Panc1 (cell line): Measurements from ENCODE around the gene CNTNAP1. TPM values are rescaled to one million over a fixed set of nuclear protein-coding genes. Genes with fewer than 3 reads are reported as not detected.
A peak's percentile ranks its signal among the peaks of the same experiment; 100 is the strongest.

Source experiments
- ATAC-seq: fragments of 200-7000 bp; cut with Tn5 transposase; 2 replicates; pipeline ENCODE4 v1.9.1; 2020; ENCODE audit warnings: mild to moderate bottlenecking, moderate library complexity
- BruUV-seq: library from RNA; stranded (reverse); fragments of 400-500 nt; replicated peaks from 2 replicates; lab custom pipeline; 2021; lab: Mats Ljungman, UMichigan
- CTCF ChIA-PET: fragments of 300-600 bp; sonication (Branson Sonifier 250); formaldehyde crosslinking; loops from one replicate; lab custom pipeline; 2022; ENCODE audit warnings: antibody characterized with exemption; lab: Charles Lee
- POLR2A ChIA-PET: fragments of 300-600 bp; sonication (Branson Sonifier 250); formaldehyde crosslinking; loops from one replicate; lab custom pipeline; 2022; ENCODE audit warnings: antibody characterized with exemption; lab: Charles Lee
- DNase-seq: peaks from one replicate; pipeline ENCODE4 v3.0.0-alpha.2; 2010; ENCODE audit warnings: low read depth, low spot score
- H3K27ac ChIP-seq: 2 replicates; pipeline ENCODE4 v1.5.1; 2011; ENCODE audit warnings: mild to moderate bottlenecking, low read length, inconsistent platforms
- H3K27me3 ChIP-seq: fragments of 200-500 bp; sonication (Bioruptor generic); 2 replicates; pipeline ENCODE4 v1.6.0; 2014; ENCODE audit warnings: low read length, inconsistent platforms; ENCODE audit not compliant: control insufficient read depth, insufficient read depth
- H3K36me3 ChIP-seq: fragments of 200-500 bp; sonication (Bioruptor generic); 2 replicates; pipeline ENCODE4 v1.5.1; 2014; ENCODE audit warnings: inconsistent platforms, mild to moderate bottlenecking, low read length, moderate library complexity; ENCODE audit not compliant: control insufficient read depth, insufficient read depth
- H3K4me1 ChIP-seq: 2 replicates; pipeline ENCODE4 v1.5.1; 2011; ENCODE audit warnings: inconsistent platforms, mild to moderate bottlenecking, low read length, moderate library complexity; ENCODE audit not compliant: control insufficient read depth, insufficient read depth
- H3K4me3 ChIP-seq, 2 experiments: 2 replicates each; pipeline ENCODE4 v1.5.1; 2011 to 2012; ENCODE audit warnings: low read depth in 2 of 2, low read length in 2 of 2, mild to moderate bottlenecking in 2 of 2, inconsistent platforms in 1 of 2, moderate library complexity in 1 of 2
- H3K9me3 ChIP-seq: fragments of 200-500 bp; sonication (Bioruptor generic); 2 replicates; pipeline ENCODE4 v1.5.1; 2014; ENCODE audit warnings: low read depth, mild to moderate bottlenecking, inconsistent platforms, low read length, moderate library complexity; ENCODE audit not compliant: control insufficient read depth, insufficient read depth
- CTCF ChIP-seq: fragments of 450-650 bp; IDR thresholded peaks from 2 replicates; pipeline ENCODE4 v1.5.1; 2017; ENCODE audit warnings: mild to moderate bottlenecking
- POLR2AphosphoS5 ChIP-seq: IDR thresholded peaks from 2 replicates; pipeline ENCODE4 v1.6.1; 2012; ENCODE audit warnings: mild to moderate bottlenecking, low read depth, low read length, moderate library complexity
- REST ChIP-seq, 2 experiments: IDR thresholded peaks; 2 replicates each; pipeline ENCODE4 v1.6.1; 2011 to 2012; ENCODE audit warnings: low read depth in 2 of 2, control low read depth in 1 of 2, low read length in 1 of 2, mild to moderate bottlenecking in 1 of 2, moderate library complexity in 1 of 2; ENCODE audit not compliant: insufficient read depth in 1 of 2
- SIN3A ChIP-seq: IDR thresholded peaks from 2 replicates; pipeline ENCODE4 v1.6.1; 2012; ENCODE audit warnings: low read depth, mild to moderate bottlenecking, low read length, moderate library complexity, borderline replicate concordance; ENCODE audit not compliant: insufficient read depth
- TCF7L2 ChIP-seq: IDR thresholded peaks from 2 replicates; pipeline ENCODE4 v1.6.1; 2011; ENCODE audit warnings: mild to moderate bottlenecking, low read depth, low read length, inconsistent platforms
- in situ Hi-C: cut with HindIII; loops from 2 replicates; pipeline ENCODE4 v1.10.0; 2016; ENCODE audit warnings: low sequenced_read_pairs, low pct_unique_long_range_greater_than_20kb
- intact Hi-C: fragments of 100-400 bp; cut with micrococcal nuclease; formaldehyde crosslinking; loops from one replicate; pipeline ENCODE4 v1.10.0; 2022; ENCODE audit not compliant: unreplicated experiment
- total RNA-seq: library from RNA; stranded (reverse); gene quantifications from one replicate; pipeline ENCODE4 v1.2.1, GENCODE V29; 2021; ENCODE audit not compliant: unreplicated experiment

CNTNAP1 gene
- total RNA-seq, 1 experiment from 2014 or later: 20.4 TPM

- BruUV-seq: no TSS peak
- no peak for ATAC-seq
- H3K27ac ChIP-seq: no peak overlapping the region
- no peak for DNase-seq
- TF ChIP-seq TCF7L2 (no peak), SIN3A (no peak), CTCF (no peak), REST (IDR thresholded peaks at IDR 0.05; ENCODE audit: insufficient read depth in 1 of 2, low read depth in 2 of 2, low read length in 1 of 2) (no peak), POLR2AphosphoS5 (no peak)
- intact Hi-C loops (no loop called here), in situ Hi-C loops (no loop called here)
- peaks cover 6% of the 10 kb centered on the region for H3K4me1 ChIP-seq
- no peaks in the 10 kb centered on the region for H3K27me3 ChIP-seq
- H3K9me3 ChIP-seq: no peaks in the 10 kb centered on the region
- H3K4me3 ChIP-seq: no peak overlapping the region
- ChIA-PET CTCF (no interaction called here), POLR2A (no interaction called here)
- H3K36me3 ChIP-seq: no peaks in the 10 kb centered on the region; the same call in 1 of the 2 replicates
These were observed 9.0 kb upstream of the CNTNAP1 start for GRCh38 chr17:42673266-42673884.

- no TSS peak for BruUV-seq
- H3K4me1 ChIP-seq: peaks cover 8% of the 10 kb centered on the region
- H3K4me3 ChIP-seq: peak overlapping the region; percentile 85 to 95
- ChIA-PET POLR2A (no interaction called here), CTCF (interaction anchor here (0.6 kb wide), 1 partner anchor 321 kb away, joined by 3 read pairs; no protein-coding TSS in a partner anchor)
- intact Hi-C loops (no loop called here), in situ Hi-C loops (no loop called here)
- H3K9me3 ChIP-seq: no peaks in the 10 kb centered on the region
- no peaks in the 10 kb centered on the region for H3K27me3 ChIP-seq
- ATAC-seq: peak; percentile 27; the same call in 1 of the 2 replicates
- H3K27ac ChIP-seq: peak overlapping the region; percentile 75
- DNase-seq: no peak
- H3K36me3 ChIP-seq: no peaks in the 10 kb centered on the region; the same call in 1 of the 2 replicates
- TF ChIP-seq POLR2AphosphoS5 (no peak), CTCF (peak; percentile 74)
These were observed 8.2 kb upstream of the CNTNAP1 start for GRCh38 chr17:42673885-42674754.
